GM18861 (cell line): Measurements from ENCODE around the gene LMCD1.
"Not testable (repeated sequence)": the region's sequence is repeated elsewhere in the genome, so short reads cannot be mapped to it uniquely, and the experiment has no call there.

Experiments used
- ATAC-seq: cut with Tn5 transposase; IDR thresholded peaks from one replicate; pipeline ENCODE4 v1.9.1; 2021; ENCODE audit not compliant: unreplicated experiment

LMCD1 gene

GRCh38 chr3:8579943-8580342, 78.3 kb downstream of the LMCD1 start:
- ATAC-seq, result no peak

- not testable (repeated sequence) for ATAC-seq
Measured at GRCh38 chr3:8580434-8580833, 78.8 kb downstream of the LMCD1 start.

GRCh38 chr3:8581373-8581772, 79.8 kb downstream of the LMCD1 start:
- ATAC-seq, result no peak

GRCh38 chr3:8581806-8582445, 80.3 kb downstream of the LMCD1 start:
- ATAC-seq, result no peak

- ATAC-seq, result no peak
Measured at GRCh38 chr3:8584661-8585060, 83.0 kb downstream of the LMCD1 start.

GRCh38 chr3:8589880-8590556, 88.4 kb downstream of the LMCD1 start:
- no peak for ATAC-seq

GRCh38 chr3:8593021-8593827, 91.6 kb downstream of the LMCD1 start:
- no peak for ATAC-seq

GRCh38 chr3:8595252-8595651, 93.6 kb downstream of the LMCD1 start:
- no peak for ATAC-seq

- no peak for ATAC-seq
Measured at GRCh38 chr3:8595695-8596115, 94.1 kb downstream of the LMCD1 start.

- ATAC-seq, result no peak
Measured at GRCh38 chr3:8596321-8597218, 94.9 kb downstream of the LMCD1 start.

- ATAC-seq, result no peak
Measured at GRCh38 chr3:8597219-8597853, 95.7 kb downstream of the LMCD1 start.

- ATAC-seq, result no peak
Measured at GRCh38 chr3:8599146-8599545, 97.5 kb downstream of the LMCD1 start.

- ATAC-seq, result no peak
Measured at GRCh38 chr3:8600457-8600856, 98.8 kb downstream of the LMCD1 start.

- ATAC-seq, result no peak
Measured at GRCh38 chr3:8603115-8603710, 101.6 kb downstream of the LMCD1 start.

GRCh38 chr3:8604006-8604405, 102.4 kb downstream of the LMCD1 start:
- no peak for ATAC-seq

GRCh38 chr3:8604988-8605387, 103.4 kb downstream of the LMCD1 start:
- no peak for ATAC-seq

- ATAC-seq, result no peak
Measured at GRCh38 chr3:8606701-8607231, 105.1 kb downstream of the LMCD1 start.

GRCh38 chr3:8607234-8608040, 105.8 kb downstream of the LMCD1 start:
- ATAC-seq, result peak; percentile 56
